HepG2 (cell line): Measurements from ENCODE around the gene SF1. TPM values are rescaled to one million over a fixed set of nuclear protein-coding genes. Genes with fewer than 3 reads are reported as not detected.

Experiments
- TEF ChIP-seq: sonication (generic); formaldehyde crosslinking; IDR thresholded peaks from 2 replicates; pipeline ENCODE4 v1.5.0; 2020; ENCODE audit warnings: missing genetic modification reagents
- YY1 ChIP-seq: IDR thresholded peaks from 2 replicates; pipeline ENCODE4 v1.6.1; 2011; ENCODE audit warnings: low read length, low read depth, moderate library complexity, mild to moderate bottlenecking; ENCODE audit not compliant: insufficient read depth, insufficient replicate concordance
- ZNF274 ChIP-seq: sonication (generic); formaldehyde crosslinking; IDR thresholded peaks from 2 replicates; pipeline ENCODE4 v1.5.1; 2020; ENCODE audit warnings: mild to moderate bottlenecking, missing genetic modification reagents
- ZNF318 ChIP-seq: sonication (generic); formaldehyde crosslinking; IDR thresholded peaks from 2 replicates; pipeline ENCODE4 v1.4.0; 2020; ENCODE audit warnings: mild to moderate bottlenecking, missing genetic modification reagents
- polyA plus RNA-seq, 8 experiments: library from polyadenylated mRNA; depleted of rRNA in 3 of 8; stranded (reverse) in 7 of 8; unstranded in 1 of 8; fragments of >200 nt; fragmentation: Illumina TruSeq in 4 of 8; extraction: Trizol in 4 of 8; gene quantifications; 2 replicates each; pipeline versions ENCODE4 v1.2.1 to v1.2.3, GENCODE V29; 2011 to 2016; ENCODE audit warnings: low read depth in 4 of 8, missing spikeins in 1 of 8, mixed read lengths in 1 of 8; ENCODE audit not compliant: insufficient read depth in 1 of 8
- total RNA-seq, 5 experiments: library from RNA; depleted of rRNA; stranded (reverse); fragments of >200 nt; fragmentation: Illumina TruSeq; extraction: Trizol; gene quantifications; 2 replicates each; pipeline ENCODE4 v1.2.3, GENCODE V29; 2016; ENCODE audit warnings: low read depth in 1 of 5
- TF ChIP-seq, protein P1 (sequence below): sonication (generic); formaldehyde crosslinking; IDR thresholded peaks from 2 replicates; pipeline ENCODE4 v1.4.0; 2020; ENCODE audit warnings: missing genetic modification reagents
- TF ChIP-seq, protein P2 (sequence below): sonication (generic); formaldehyde crosslinking; conservative IDR thresholded peaks from 2 replicates; pipeline ENCODE4 v1.4.0; 2020; ENCODE audit warnings: mild to moderate bottlenecking, missing genetic modification reagents, moderate library complexity

Gene SF1
- total and polyA plus RNA-seq, 2 of the 13 experiments (the other 11 are each of a cell fraction or from before 2014, with no cell fraction given), result 55.5 to 70.4 TPM

DNA sequence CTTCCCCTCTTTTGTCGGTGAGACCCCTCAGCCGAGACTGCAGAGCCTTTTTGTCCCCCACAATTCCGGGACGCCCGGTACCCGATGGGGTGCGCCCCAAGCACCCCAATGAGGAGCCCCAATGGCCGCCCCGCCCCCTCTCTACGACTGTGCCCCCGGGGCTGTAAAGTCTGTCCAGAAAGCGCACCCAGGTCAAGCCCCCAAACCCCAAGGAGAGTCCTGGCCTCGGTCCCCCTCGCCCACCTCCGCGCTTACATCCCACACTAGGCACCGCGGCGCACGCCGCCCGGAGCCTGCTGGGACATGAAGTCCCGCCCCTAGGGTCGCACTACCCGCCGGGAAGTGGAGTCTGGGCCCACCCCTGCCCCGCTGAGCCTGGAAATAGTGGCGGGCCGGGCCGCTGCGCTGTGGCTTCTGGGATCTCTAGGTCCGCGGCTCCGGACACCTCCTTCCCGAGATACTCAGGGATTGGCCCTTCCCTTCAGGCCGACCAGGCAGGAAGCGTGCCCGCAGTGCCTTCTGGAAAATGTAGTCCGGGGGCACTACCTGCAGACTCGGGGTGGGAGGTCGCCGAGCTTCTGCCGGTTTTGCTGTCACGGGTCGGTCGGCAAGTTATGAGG lies 32.0 kb upstream of the SF1 start, which contains the start of gene MEN1 (continued):
- TF ChIP-seq, protein P1, sequence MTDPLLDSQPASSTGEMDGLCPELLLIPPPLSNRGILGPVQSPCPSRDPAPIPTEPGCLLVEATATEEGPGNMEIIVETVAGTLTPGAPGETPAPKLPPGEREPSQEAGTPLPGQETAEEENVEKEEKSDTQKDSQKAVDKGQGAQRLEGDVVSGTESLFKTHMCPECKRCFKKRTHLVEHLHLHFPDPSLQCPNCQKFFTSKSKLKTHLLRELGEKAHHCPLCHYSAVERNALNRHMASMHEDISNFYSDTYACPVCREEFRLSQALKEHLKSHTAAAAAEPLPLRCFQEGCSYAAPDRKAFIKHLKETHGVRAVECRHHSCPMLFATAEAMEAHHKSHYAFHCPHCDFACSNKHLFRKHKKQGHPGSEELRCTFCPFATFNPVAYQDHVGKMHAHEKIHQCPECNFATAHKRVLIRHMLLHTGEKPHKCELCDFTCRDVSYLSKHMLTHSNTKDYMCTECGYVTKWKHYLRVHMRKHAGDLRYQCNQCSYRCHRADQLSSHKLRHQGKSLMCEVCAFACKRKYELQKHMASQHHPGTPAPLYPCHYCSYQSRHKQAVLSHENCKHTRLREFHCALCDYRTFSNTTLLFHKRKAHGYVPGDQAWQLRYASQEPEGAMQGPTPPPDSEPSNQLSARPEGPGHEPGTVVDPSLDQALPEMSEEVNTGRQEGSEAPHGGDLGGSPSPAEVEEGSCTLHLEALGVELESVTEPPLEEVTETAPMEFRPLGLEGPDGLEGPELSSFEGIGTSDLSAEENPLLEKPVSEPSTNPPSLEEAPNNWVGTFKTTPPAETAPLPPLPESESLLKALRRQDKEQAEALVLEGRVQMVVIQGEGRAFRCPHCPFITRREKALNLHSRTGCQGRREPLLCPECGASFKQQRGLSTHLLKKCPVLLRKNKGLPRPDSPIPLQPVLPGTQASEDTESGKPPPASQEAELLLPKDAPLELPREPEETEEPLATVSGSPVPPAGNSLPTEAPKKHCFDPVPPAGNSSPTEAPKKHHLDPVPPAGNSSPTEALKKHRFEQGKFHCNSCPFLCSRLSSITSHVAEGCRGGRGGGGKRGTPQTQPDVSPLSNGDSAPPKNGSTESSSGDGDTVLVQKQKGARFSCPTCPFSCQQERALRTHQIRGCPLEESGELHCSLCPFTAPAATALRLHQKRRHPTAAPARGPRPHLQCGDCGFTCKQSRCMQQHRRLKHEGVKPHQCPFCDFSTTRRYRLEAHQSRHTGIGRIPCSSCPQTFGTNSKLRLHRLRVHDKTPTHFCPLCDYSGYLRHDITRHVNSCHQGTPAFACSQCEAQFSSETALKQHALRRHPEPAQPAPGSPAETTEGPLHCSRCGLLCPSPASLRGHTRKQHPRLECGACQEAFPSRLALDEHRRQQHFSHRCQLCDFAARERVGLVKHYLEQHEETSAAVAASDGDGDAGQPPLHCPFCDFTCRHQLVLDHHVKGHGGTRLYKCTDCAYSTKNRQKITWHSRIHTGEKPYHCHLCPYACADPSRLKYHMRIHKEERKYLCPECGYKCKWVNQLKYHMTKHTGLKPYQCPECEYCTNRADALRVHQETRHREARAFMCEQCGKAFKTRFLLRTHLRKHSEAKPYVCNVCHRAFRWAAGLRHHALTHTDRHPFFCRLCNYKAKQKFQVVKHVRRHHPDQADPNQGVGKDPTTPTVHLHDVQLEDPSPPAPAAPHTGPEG (CRISPR knock-in tag), result 0 out of 2 replicates have a peak, but pooled peaks have one; percentile 66
- TF ChIP-seq, protein P2, sequence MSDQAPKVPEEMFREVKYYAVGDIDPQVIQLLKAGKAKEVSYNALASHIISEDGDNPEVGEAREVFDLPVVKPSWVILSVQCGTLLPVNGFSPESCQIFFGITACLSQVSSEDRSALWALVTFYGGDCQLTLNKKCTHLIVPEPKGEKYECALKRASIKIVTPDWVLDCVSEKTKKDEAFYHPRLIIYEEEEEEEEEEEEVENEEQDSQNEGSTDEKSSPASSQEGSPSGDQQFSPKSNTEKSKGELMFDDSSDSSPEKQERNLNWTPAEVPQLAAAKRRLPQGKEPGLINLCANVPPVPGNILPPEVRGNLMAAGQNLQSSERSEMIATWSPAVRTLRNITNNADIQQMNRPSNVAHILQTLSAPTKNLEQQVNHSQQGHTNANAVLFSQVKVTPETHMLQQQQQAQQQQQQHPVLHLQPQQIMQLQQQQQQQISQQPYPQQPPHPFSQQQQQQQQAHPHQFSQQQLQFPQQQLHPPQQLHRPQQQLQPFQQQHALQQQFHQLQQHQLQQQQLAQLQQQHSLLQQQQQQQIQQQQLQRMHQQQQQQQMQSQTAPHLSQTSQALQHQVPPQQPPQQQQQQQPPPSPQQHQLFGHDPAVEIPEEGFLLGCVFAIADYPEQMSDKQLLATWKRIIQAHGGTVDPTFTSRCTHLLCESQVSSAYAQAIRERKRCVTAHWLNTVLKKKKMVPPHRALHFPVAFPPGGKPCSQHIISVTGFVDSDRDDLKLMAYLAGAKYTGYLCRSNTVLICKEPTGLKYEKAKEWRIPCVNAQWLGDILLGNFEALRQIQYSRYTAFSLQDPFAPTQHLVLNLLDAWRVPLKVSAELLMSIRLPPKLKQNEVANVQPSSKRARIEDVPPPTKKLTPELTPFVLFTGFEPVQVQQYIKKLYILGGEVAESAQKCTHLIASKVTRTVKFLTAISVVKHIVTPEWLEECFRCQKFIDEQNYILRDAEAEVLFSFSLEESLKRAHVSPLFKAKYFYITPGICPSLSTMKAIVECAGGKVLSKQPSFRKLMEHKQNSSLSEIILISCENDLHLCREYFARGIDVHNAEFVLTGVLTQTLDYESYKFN (CRISPR knock-in tag), result peak; percentile 40
- TF ChIP-seq YY1 (peak; percentile 38), ZNF274 (CRISPR knock-in tag) (0 out of 2 replicates have a peak, but pooled peaks have one; percentile 27), TEF (CRISPR knock-in tag) (no peak), ZNF318 (CRISPR knock-in tag) (no peak)
